ENCODE results near the gene YBX3.
A peak's percentile ranks its signal among the peaks of the same experiment; 100 is the strongest.

Gene YBX3

GRCh38 chr12:10722905-10723746 lies at the start of gene YBX3:
TSS of gene YBX3 (minus strand) at chr12:10723323. CDS start at chr12:10723111, 212 bp downstream.
- Histone ChIP-seq H4K20me1 (ENCODE audit: control insufficient read depth, insufficient read depth, low read depth, low read length) (no peaks in the 10 kb centered on the region), H3K27ac (ENCODE audit: low read depth, low read length) (no peak within 1 kb of the TSS), H3K36me3 (ENCODE audit: control insufficient read depth, low read length) (no peaks in the 10 kb centered on the region), H3K9me2 (replicated peaks; ENCODE audit: control insufficient read depth, low read length) (no peaks in the 10 kb centered on the region), H3K9me3 (ENCODE audit: control insufficient read depth, insufficient read depth, low read length) (0 out of 2 replicates have a peak, but pooled peaks cover 5% of the 10 kb centered on the region), H3K4me1 (ENCODE audit: control insufficient read depth, low read length) (no peaks in the 10 kb centered on the region), H3K4me3 (ENCODE audit: low read length) (no peak within 1 kb of the TSS), H3K79me2 (ENCODE audit: control insufficient read depth, low read length) (no peaks in the 10 kb centered on the region), H3K4me2 (ENCODE audit: low read length) (no peak within 1 kb of the TSS), H3F3A (ENCODE audit: control insufficient read depth, insufficient read depth) (no peaks in the 10 kb centered on the region), H3K27me3 (ENCODE audit: control insufficient read depth, low read length) (peaks cover 10% of the 10 kb centered on the region)
- TF ChIP-seq CTCF (IDR thresholded peaks at IDR 0.05; ENCODE audit: low read depth, low read length, poor library complexity, severe bottlenecking) (no peak), EZH2phosphoT487 (IDR thresholded peaks at IDR 0.05; ENCODE audit: borderline replicate concordance, low read length) (no peak)

DNA sequence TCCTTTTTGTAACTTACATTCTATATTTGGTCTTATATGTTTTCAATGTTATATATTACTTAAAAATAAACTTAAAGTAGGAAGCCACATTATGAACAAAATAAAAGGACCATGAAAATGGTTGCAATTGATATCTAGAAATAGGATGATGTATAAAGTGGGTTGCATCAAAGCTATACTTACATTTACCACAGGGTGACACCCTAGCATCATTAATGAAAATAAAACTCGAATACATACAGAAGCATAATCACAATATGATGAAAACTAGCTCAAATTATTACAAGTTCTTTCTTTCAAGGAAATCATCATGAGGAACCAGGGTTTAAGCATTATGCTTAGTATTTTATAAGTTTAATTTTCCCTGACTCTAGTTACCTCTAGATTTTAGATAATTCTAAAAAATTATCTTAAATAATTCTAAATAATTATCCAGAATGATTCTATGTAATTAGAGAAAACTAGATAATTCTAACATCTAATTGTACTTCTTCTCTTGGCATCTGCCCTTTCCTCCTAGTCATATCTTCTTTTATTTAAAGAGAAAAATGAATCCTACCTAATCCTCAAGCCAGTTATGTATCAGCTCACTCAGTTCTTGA lies 48.1 kb upstream of the YBX3 start:
- Histone ChIP-seq H3K27me3 (ENCODE audit: control insufficient read depth, low read length) (peaks cover 30% of the 10 kb centered on the region), H3K79me2 (ENCODE audit: control insufficient read depth, low read length) (no peaks in the 10 kb centered on the region), H3K4me3 (ENCODE audit: low read length) (no peak overlapping the region), H3K36me3 (ENCODE audit: control insufficient read depth, low read length) (no peaks in the 10 kb centered on the region), H4K20me1 (ENCODE audit: control insufficient read depth, insufficient read depth, low read depth, low read length) (no peaks in the 10 kb centered on the region), H3F3A (ENCODE audit: control insufficient read depth, insufficient read depth) (no peaks in the 10 kb centered on the region), H3K9me2 (replicated peaks; ENCODE audit: control insufficient read depth, low read length) (no peaks in the 10 kb centered on the region), H3K9me3 (ENCODE audit: control insufficient read depth, insufficient read depth, low read length) (no peaks in the 10 kb centered on the region), H3K27ac (ENCODE audit: low read depth, low read length) (no peak overlapping the region), H3K4me2 (ENCODE audit: low read length) (no peak overlapping the region), H3K4me1 (ENCODE audit: control insufficient read depth, low read length) (no peaks in the 10 kb centered on the region)
- no peak for TF ChIP-seq EZH2phosphoT487 (IDR thresholded peaks at IDR 0.05; ENCODE audit: borderline replicate concordance, low read length)
- peak; percentile 44 for TF ChIP-seq CTCF (IDR thresholded peaks at IDR 0.05; ENCODE audit: low read depth, low read length, poor library complexity, severe bottlenecking)

GRCh38 chr12:10759657-10760056 lies 36.5 kb upstream of the YBX3 start:
- H3K9me3 ChIP-seq (ENCODE audit: control insufficient read depth, insufficient read depth, low read length) = peaks cover 11% of the 10 kb centered on the region
- no peaks in the 10 kb centered on the region for H3F3A ChIP-seq (ENCODE audit: control insufficient read depth, insufficient read depth)
- H3K27me3 ChIP-seq (ENCODE audit: control insufficient read depth, low read length) = peaks cover 7% of the 10 kb centered on the region; the same call in 1 of the 2 replicates

DNA sequence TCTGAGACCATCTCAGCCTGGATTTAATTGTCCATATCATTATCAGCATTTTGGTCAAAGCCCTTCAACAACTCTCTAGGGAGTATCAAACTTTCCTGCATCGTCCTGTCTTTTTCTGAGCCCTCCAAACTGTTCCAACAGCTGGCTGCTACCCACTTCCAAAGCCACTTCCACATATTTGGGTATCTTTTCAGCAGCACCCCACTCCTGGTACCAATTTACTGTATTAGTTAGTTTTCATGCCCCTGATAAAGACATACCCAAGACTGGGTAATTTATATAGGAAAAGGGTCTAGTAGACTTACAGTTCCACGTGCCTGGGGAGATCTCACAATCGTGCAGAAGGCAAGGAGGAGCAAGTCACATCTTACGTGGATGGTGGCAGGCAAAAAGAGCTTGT lies 33.1 kb upstream of the YBX3 start:
- Histone ChIP-seq H3K4me2 (ENCODE audit: low read length) (no peak overlapping the region), H3K4me3 (ENCODE audit: low read length) (no peak overlapping the region), H3K4me1 (ENCODE audit: control insufficient read depth, low read length) (no peaks in the 10 kb centered on the region), H3K9me2 (replicated peaks; ENCODE audit: control insufficient read depth, low read length) (no peaks in the 10 kb centered on the region), H3K36me3 (ENCODE audit: control insufficient read depth, low read length) (no peaks in the 10 kb centered on the region), H4K20me1 (ENCODE audit: control insufficient read depth, insufficient read depth, low read depth, low read length) (no peaks in the 10 kb centered on the region), H3K9me3 (ENCODE audit: control insufficient read depth, insufficient read depth, low read length) (peaks cover 11% of the 10 kb centered on the region), H3K27ac (ENCODE audit: low read depth, low read length) (no peak overlapping the region), H3K27me3 (ENCODE audit: control insufficient read depth, low read length) (0 out of 2 replicates have a peak, but pooled peaks cover 2% of the 10 kb centered on the region), H3F3A (ENCODE audit: control insufficient read depth, insufficient read depth) (no peaks in the 10 kb centered on the region), H3K79me2 (ENCODE audit: control insufficient read depth, low read length) (no peaks in the 10 kb centered on the region)
- no peak for TF ChIP-seq EZH2phosphoT487 (IDR thresholded peaks at IDR 0.05; ENCODE audit: borderline replicate concordance, low read length)
- no peak for TF ChIP-seq CTCF (IDR thresholded peaks at IDR 0.05; ENCODE audit: low read depth, low read length, poor library complexity, severe bottlenecking)

More at GRCh38 chr12:10759657-10760056, 36.5 kb upstream of the YBX3 start:
- Histone ChIP-seq H3K27ac (ENCODE audit: low read depth, low read length) (no peak overlapping the region), H3K4me1 (ENCODE audit: control insufficient read depth, low read length) (no peaks in the 10 kb centered on the region), H3K9me2 (replicated peaks; ENCODE audit: control insufficient read depth, low read length) (no peaks in the 10 kb centered on the region), H4K20me1 (ENCODE audit: control insufficient read depth, insufficient read depth, low read depth, low read length) (no peaks in the 10 kb centered on the region), H3K4me3 (ENCODE audit: low read length) (no peak overlapping the region), H3K36me3 (ENCODE audit: control insufficient read depth, low read length) (no peaks in the 10 kb centered on the region), H3K4me2 (ENCODE audit: low read length) (no peak overlapping the region), H3K79me2 (ENCODE audit: control insufficient read depth, low read length) (no peaks in the 10 kb centered on the region)
- TF ChIP-seq EZH2phosphoT487 (IDR thresholded peaks at IDR 0.05; ENCODE audit: borderline replicate concordance, low read length) = no peak

Measured in DOHH2 (cell line).